ENCODE measurements around the gene NPTXR. TPM values are rescaled to one million over a fixed set of nuclear protein-coding genes. Genes with fewer than 3 reads are reported as not detected.
A peak's percentile ranks its signal among the peaks of the same experiment; 100 is the strongest.

NPTXR gene
- total and polyA plus RNA-seq, 2 donors (not counting 3 experiments of a cell fraction or from before 2014, with no cell fraction given) = 0.37 to 0.73 TPM

GRCh38 chr22:38793721-38794466 is 49.9 kb downstream of the NPTXR start, which contains the start of gene DNAL4:
DNAL4 (minus strand) TSS chr22:38794143; CDS start chr22:38782731, 11,412 bp downstream.
- Histone ChIP-seq H3K27ac (ENCODE audit: insufficient read depth, low read depth, low read length) (peak within 1 kb of the TSS; percentile 16), H3K9me1 (replicated peaks; ENCODE audit: control insufficient read depth, extremely low read depth, insufficient read depth, low read length) (no peaks in the 10 kb centered on the region), H3K9ac (replicated peaks; ENCODE audit: extremely low read depth, insufficient read depth, low read length) (peak within 1 kb of the TSS; percentile 59), H3K4me3 (replicated peaks in 1 of 3; ENCODE audit: insufficient read depth in 1 of 3, low read depth in 1 of 3, low read length in 3 of 3) (peak within 1 kb of the TSS; percentile 60 to 86 (median 72)), H4K20me1 (replicated peaks; ENCODE audit: control insufficient read depth, extremely low read depth, insufficient read depth, low read length) (no peaks in the 10 kb centered on the region), H3K27me3 (ENCODE audit: control insufficient read depth in 2 of 2, insufficient read depth in 2 of 2, low read length in 2 of 2) (peaks cover 0 to 2% of the 10 kb centered on the region in 2 experiments), H3K4me2 (ENCODE audit: insufficient read depth, low read length) (peak within 1 kb of the TSS; percentile 83), H3K36me3 (ENCODE audit: control insufficient read depth in 2 of 2, extremely low read depth in 1 of 2, insufficient read depth in 2 of 2, low read length in 2 of 2) (peaks cover 0 to 3% of the 10 kb centered on the region in 2 experiments), H2AFZ (ENCODE audit: low read depth, low read length) (peak within 1 kb of the TSS; percentile 69), H3K4me1 (ENCODE audit: control insufficient read depth, extremely low read depth, insufficient read depth, low read length) (peaks cover 10% of the 10 kb centered on the region), H3K9me3 (replicated peaks; ENCODE audit: control insufficient read depth, insufficient read depth, low read length) (no peaks in the 10 kb centered on the region), H3K79me2 (ENCODE audit: control insufficient read depth, insufficient read depth, low read length) (no peaks in the 10 kb centered on the region)
- intact Hi-C loops (cut with micrococcal nuclease) (no loop called here), dilution Hi-C loops (cut with MboI; ENCODE audit: extremely low pct_ligation_motif_present, low sequenced_read_pairs) (no loop called here)
- FAIRE-seq = peak; percentile 98
- DNase-seq (ENCODE audit: low read depth, low spot score) = peak; percentile 99
- BruUV-seq (replicated peaks) = no TSS peak
- CTCF ChIA-PET = interaction anchor here (2.9 kb wide), 1 partner anchor 25 kb away, joined by 10 read pairs; no protein-coding TSS in a partner anchor
- POLR2A ChIA-PET = no interaction called here
- TF ChIP-seq POLR2AphosphoS5 (IDR thresholded peaks at IDR 0.05; ENCODE audit: insufficient read depth, low read depth, low read length) = peak; percentile 31
- TF ChIP-seq JUN (IDR thresholded peaks at IDR 0.05; ENCODE audit: borderline replicate concordance, insufficient read depth, insufficient read length, low read depth) = no peak
- peak; percentile 32 for TF ChIP-seq POLR2A (IDR thresholded peaks at IDR 0.05; ENCODE audit: low read depth, low read length)

GRCh38 chr22:38793317-38793716 is 50.5 kb downstream of the NPTXR start:
- Histone ChIP-seq H3K36me3 (ENCODE audit: control insufficient read depth in 2 of 2, extremely low read depth in 1 of 2, insufficient read depth in 2 of 2, low read length in 2 of 2) (peaks cover 0 to 3% of the 10 kb centered on the region in 2 experiments), H3K4me2 (ENCODE audit: insufficient read depth, low read length) (peak overlapping the region; percentile 83), H3K9me3 (replicated peaks; ENCODE audit: control insufficient read depth, insufficient read depth, low read length) (no peaks in the 10 kb centered on the region), H3K9ac (replicated peaks; ENCODE audit: extremely low read depth, insufficient read depth, low read length) (peak overlapping the region; percentile 59), H3K79me2 (ENCODE audit: control insufficient read depth, insufficient read depth, low read length) (no peaks in the 10 kb centered on the region), H3K9me1 (replicated peaks; ENCODE audit: control insufficient read depth, extremely low read depth, insufficient read depth, low read length) (no peaks in the 10 kb centered on the region), H4K20me1 (replicated peaks; ENCODE audit: control insufficient read depth, extremely low read depth, insufficient read depth, low read length) (no peaks in the 10 kb centered on the region), H3K27ac (ENCODE audit: insufficient read depth, low read depth, low read length) (peak overlapping the region; percentile 16), H3K4me3 (replicated peaks in 1 of 3; ENCODE audit: insufficient read depth in 1 of 3, low read depth in 1 of 3, low read length in 3 of 3) (peak overlapping the region; percentile 60 to 86 (median 72)), H3K4me1 (ENCODE audit: control insufficient read depth, extremely low read depth, insufficient read depth, low read length) (peaks cover 16% of the 10 kb centered on the region), H3K27me3 (ENCODE audit: control insufficient read depth in 2 of 2, insufficient read depth in 2 of 2, low read length in 2 of 2) (peaks cover 0 to 2% of the 10 kb centered on the region in 2 experiments), H2AFZ (ENCODE audit: low read depth, low read length) (peak overlapping the region; percentile 45)
- ChIA-PET POLR2A (no interaction called here), CTCF (interaction anchor here (2.9 kb wide), 1 partner anchor 25 kb away, joined by 10 read pairs; no protein-coding TSS in a partner anchor)
- TF ChIP-seq, protein P1, sequence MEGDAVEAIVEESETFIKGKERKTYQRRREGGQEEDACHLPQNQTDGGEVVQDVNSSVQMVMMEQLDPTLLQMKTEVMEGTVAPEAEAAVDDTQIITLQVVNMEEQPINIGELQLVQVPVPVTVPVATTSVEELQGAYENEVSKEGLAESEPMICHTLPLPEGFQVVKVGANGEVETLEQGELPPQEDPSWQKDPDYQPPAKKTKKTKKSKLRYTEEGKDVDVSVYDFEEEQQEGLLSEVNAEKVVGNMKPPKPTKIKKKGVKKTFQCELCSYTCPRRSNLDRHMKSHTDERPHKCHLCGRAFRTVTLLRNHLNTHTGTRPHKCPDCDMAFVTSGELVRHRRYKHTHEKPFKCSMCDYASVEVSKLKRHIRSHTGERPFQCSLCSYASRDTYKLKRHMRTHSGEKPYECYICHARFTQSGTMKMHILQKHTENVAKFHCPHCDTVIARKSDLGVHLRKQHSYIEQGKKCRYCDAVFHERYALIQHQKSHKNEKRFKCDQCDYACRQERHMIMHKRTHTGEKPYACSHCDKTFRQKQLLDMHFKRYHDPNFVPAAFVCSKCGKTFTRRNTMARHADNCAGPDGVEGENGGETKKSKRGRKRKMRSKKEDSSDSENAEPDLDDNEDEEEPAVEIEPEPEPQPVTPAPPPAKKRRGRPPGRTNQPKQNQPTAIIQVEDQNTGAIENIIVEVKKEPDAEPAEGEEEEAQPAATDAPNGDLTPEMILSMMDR (IDR thresholded peaks at IDR 0.05; ENCODE audit: extremely low read depth in 1 of 2, insufficient read depth in 1 of 2, low read depth in 1 of 2, low read length in 2 of 2) = no peak
- TF ChIP-seq GATA2 (IDR thresholded peaks at IDR 0.05; ENCODE audit: insufficient read depth, insufficient read length, low read depth, low read length) (no peak), POLR2A (IDR thresholded peaks at IDR 0.05; ENCODE audit: low read depth, low read length) (no peak), MAX (IDR thresholded peaks at IDR 0.05; ENCODE audit: insufficient read depth, insufficient read length) (no peak), JUN (IDR thresholded peaks at IDR 0.05; ENCODE audit: borderline replicate concordance, insufficient read depth, insufficient read length, low read depth) (no peak), MYC (IDR thresholded peaks at IDR 0.05; ENCODE audit: low read depth, low read length) (no peak), POLR2AphosphoS5 (IDR thresholded peaks at IDR 0.05; ENCODE audit: insufficient read depth, low read depth, low read length) (no peak), EZH2 (IDR thresholded peaks at IDR 0.05; ENCODE audit: borderline replicate concordance, low read depth, low read length, severe bottlenecking) (no peak), FOS (IDR thresholded peaks at IDR 0.05; ENCODE audit: borderline replicate concordance, insufficient read depth, low read length) (no peak)
- dilution Hi-C loops (cut with MboI; ENCODE audit: extremely low pct_ligation_motif_present, low sequenced_read_pairs) (no loop called here), intact Hi-C loops (cut with micrococcal nuclease) (no loop called here)
- FAIRE-seq (no peak), DNase-seq (ENCODE audit: low read depth, low spot score) (no peak)
- TSS peak; percentile 60 for BruUV-seq (replicated peaks)
